WTC11 (cell line): Measurements from ENCODE around the gene RNF183. TPM values are rescaled to one million over a fixed set of nuclear protein-coding genes. Genes with fewer than 3 reads are reported as not detected.

Source experiments
- ATAC-seq: fragments of 200-7000 bp; cut with Tn5 transposase; 2 replicates; pipeline ENCODE4 v1.10.0; 2021; ENCODE audit warnings: mild to moderate bottlenecking, moderate library complexity
- CTCF ChIA-PET: fragments of 300-600 bp; sonication (Branson Sonifier 250); formaldehyde crosslinking; loops from one replicate; lab custom pipeline; 2021; ENCODE audit warnings: antibody characterized with exemption; lab: Charles Lee
- POLR2A ChIA-PET: fragments of 350-600 bp; sonication (Branson Sonifier 250); formaldehyde crosslinking; loops from one replicate; lab custom pipeline; 2021; ENCODE audit warnings: antibody characterized with exemption; lab: Charles Lee
- DNase-seq: peaks from one replicate; pipeline ENCODE4 v3.0.0; 2021; ENCODE audit warnings: low spot score
- H3K27ac Mint-ChIP-seq: 2 replicates; pipeline ENCODE4 v1.8.0; 2021; ENCODE audit warnings: mixed read lengths
- H3K27me3 Mint-ChIP-seq: 2 replicates; pipeline ENCODE4 v1.8.0; 2021; ENCODE audit warnings: low read depth, mild to moderate bottlenecking, moderate library complexity, mixed read lengths
- H3K36me3 Mint-ChIP-seq: 2 replicates; pipeline ENCODE4 v1.8.0; 2021; ENCODE audit warnings: mixed read lengths
- H3K4me1 Mint-ChIP-seq: 2 replicates; pipeline ENCODE4 v1.8.0; 2022; ENCODE audit warnings: mixed read lengths
- H3K4me3 Mint-ChIP-seq: 2 replicates; pipeline ENCODE4 v1.8.0; 2021; ENCODE audit warnings: mild to moderate bottlenecking, moderate library complexity, mixed read lengths
- H3K9me3 Mint-ChIP-seq: 2 replicates; pipeline ENCODE4 v1.8.0; 2021; ENCODE audit warnings: mixed read lengths
- ATF1 ChIP-seq: sonication (generic); formaldehyde crosslinking; IDR thresholded peaks from 2 replicates; pipeline ENCODE4 v1.8.1; 2023; ENCODE audit warnings: mild to moderate bottlenecking, moderate library complexity, missing genetic modification reagents
- ATF2 ChIP-seq: sonication (generic); formaldehyde crosslinking; IDR thresholded peaks from 2 replicates; pipeline ENCODE4 v1.8.1; 2022; ENCODE audit warnings: low read depth, missing genetic modification reagents, borderline replicate concordance
- CTCF ChIP-seq: fragments of 200-600 bp; IDR thresholded peaks from 2 replicates; pipeline ENCODE4 v1.8.0; 2022; ENCODE audit warnings: antibody characterized with exemption
- ETV6 ChIP-seq: sonication (generic); formaldehyde crosslinking; IDR thresholded peaks from 2 replicates; pipeline ENCODE4 v1.8.1; 2022; ENCODE audit warnings: mild to moderate bottlenecking, missing genetic modification reagents
- GTF2I ChIP-seq: fragments of 250-450 bp; sonication (Bioruptor Pico); conservative IDR thresholded peaks from 2 replicates; pipeline ENCODE4 v1.4.0; 2021; ENCODE audit warnings: mild to moderate bottlenecking
- KAT7 ChIP-seq: sonication (generic); formaldehyde crosslinking; IDR thresholded peaks from 2 replicates; pipeline ENCODE4 v1.8.1; 2023; ENCODE audit warnings: missing genetic modification reagents, mild to moderate bottlenecking, borderline replicate concordance
- USF2 ChIP-seq: sonication (generic); formaldehyde crosslinking; IDR thresholded peaks from 2 replicates; pipeline ENCODE4 v1.8.1; 2023; ENCODE audit warnings: mild to moderate bottlenecking, missing genetic modification reagents, moderate library complexity
- ZNF219 ChIP-seq: sonication (generic); formaldehyde crosslinking; IDR thresholded peaks from 2 replicates; pipeline ENCODE4 v1.8.0; 2023; ENCODE audit warnings: missing genetic modification reagents, mild to moderate bottlenecking, borderline replicate concordance
- ZNF423 ChIP-seq: fragments of 250-450 bp; sonication (Bioruptor Pico); IDR thresholded peaks from 2 replicates; pipeline ENCODE4 v2.1.2; 2022; ENCODE audit warnings: mild to moderate bottlenecking, moderate library complexity
- total RNA-seq: library from RNA; stranded (reverse); gene quantifications from 3 replicates; pipeline ENCODE4 v1.2.3, GENCODE V29; 2021
- TF ChIP-seq, protein P1 (sequence below): sonication (generic); formaldehyde crosslinking; conservative IDR thresholded peaks from 2 replicates; pipeline ENCODE4 v1.8.1; 2022; ENCODE audit warnings: mild to moderate bottlenecking, missing genetic modification reagents
- TF ChIP-seq, protein P2 (sequence below): sonication (generic); formaldehyde crosslinking; IDR thresholded peaks from 2 replicates; pipeline ENCODE4 v1.8.0; 2022; ENCODE audit warnings: missing genetic modification reagents
- TF ChIP-seq, protein P3 (sequence below): fragments of 250-450 bp; sonication (Bioruptor Pico); IDR thresholded peaks from 2 replicates; pipeline ENCODE4 v1.9.0; 2021; ENCODE audit warnings: mild to moderate bottlenecking
- TF ChIP-seq, protein P4 (sequence below): fragments of 250-450 bp; sonication (Bioruptor Pico); IDR thresholded peaks from 2 replicates; pipeline ENCODE4 v1.9.0; 2021; ENCODE audit warnings: mild to moderate bottlenecking, borderline replicate concordance

RNF183 gene
- total RNA-seq, 1 experiment from 2014 or later = 0.17 TPM

GRCh38 chr9:113350937-113351336 lies 47.8 kb upstream of the RNF183 start:
- Mint-ChIP-seq H3K4me1 (peaks cover 19% of the 10 kb centered on the region), H3K27ac (no peak overlapping the region; the same call in 1 of the 2 replicates), H3K27me3 (peaks cover 34% of the 10 kb centered on the region), H3K9me3 (no peaks in the 10 kb centered on the region), H3K36me3 (no peaks in the 10 kb centered on the region), H3K4me3 (peak overlapping the region; percentile 83)
- POLR2A ChIA-PET = interaction anchor here (1.2 kb wide), 1 partner anchor 11 kb away, joined by 5 read pairs; the partner anchor contains the start of gene WDR31
- DNase-seq = no peak
- TF ChIP-seq, protein P1, sequence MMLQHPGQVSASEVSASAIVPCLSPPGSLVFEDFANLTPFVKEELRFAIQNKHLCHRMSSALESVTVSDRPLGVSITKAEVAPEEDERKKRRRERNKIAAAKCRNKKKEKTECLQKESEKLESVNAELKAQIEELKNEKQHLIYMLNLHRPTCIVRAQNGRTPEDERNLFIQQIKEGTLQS (CRISPR knock-in tag) = no peak
- no peak for TF ChIP-seq KAT7 (CRISPR knock-in tag)
- TF ChIP-seq, protein P2, sequence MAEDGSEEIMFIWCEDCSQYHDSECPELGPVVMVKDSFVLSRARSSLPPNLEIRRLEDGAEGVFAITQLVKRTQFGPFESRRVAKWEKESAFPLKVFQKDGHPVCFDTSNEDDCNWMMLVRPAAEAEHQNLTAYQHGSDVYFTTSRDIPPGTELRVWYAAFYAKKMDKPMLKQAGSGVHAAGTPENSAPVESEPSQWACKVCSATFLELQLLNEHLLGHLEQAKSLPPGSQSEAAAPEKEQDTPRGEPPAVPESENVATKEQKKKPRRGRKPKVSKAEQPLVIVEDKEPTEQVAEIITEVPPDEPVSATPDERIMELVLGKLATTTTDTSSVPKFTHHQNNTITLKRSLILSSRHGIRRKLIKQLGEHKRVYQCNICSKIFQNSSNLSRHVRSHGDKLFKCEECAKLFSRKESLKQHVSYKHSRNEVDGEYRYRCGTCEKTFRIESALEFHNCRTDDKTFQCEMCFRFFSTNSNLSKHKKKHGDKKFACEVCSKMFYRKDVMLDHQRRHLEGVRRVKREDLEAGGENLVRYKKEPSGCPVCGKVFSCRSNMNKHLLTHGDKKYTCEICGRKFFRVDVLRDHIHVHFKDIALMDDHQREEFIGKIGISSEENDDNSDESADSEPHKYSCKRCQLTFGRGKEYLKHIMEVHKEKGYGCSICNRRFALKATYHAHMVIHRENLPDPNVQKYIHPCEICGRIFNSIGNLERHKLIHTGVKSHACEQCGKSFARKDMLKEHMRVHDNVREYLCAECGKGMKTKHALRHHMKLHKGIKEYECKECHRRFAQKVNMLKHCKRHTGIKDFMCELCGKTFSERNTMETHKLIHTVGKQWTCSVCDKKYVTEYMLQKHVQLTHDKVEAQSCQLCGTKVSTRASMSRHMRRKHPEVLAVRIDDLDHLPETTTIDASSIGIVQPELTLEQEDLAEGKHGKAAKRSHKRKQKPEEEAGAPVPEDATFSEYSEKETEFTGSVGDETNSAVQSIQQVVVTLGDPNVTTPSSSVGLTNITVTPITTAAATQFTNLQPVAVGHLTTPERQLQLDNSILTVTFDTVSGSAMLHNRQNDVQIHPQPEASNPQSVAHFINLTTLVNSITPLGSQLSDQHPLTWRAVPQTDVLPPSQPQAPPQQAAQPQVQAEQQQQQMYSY (CRISPR knock-in tag) = no peak
- TF ChIP-seq ATF2 (CRISPR knock-in tag) = no peak
- TF ChIP-seq ATF1 (CRISPR knock-in tag) = no peak
- CTCF ChIA-PET = interaction anchor here (0.9 to 3.0 kb wide), 4 partner anchors 11 to 120 kb away, joined by 3 to 16 read pairs (median 4); partner anchors contain the start of gene WDR31
- ATAC-seq = no peak

- Mint-ChIP-seq H3K9me3 (no peaks in the 10 kb centered on the region), H3K4me3 (peak overlapping the region; percentile 83), H3K27me3 (peaks cover 36% of the 10 kb centered on the region), H3K4me1 (peaks cover 19% of the 10 kb centered on the region), H3K36me3 (no peaks in the 10 kb centered on the region), H3K27ac (no peak overlapping the region)
- no peak for DNase-seq
- no peak for ATAC-seq
- TF ChIP-seq ZNF219 (CRISPR knock-in tag) (no peak), USF2 (CRISPR knock-in tag) (no peak), GTF2I (CRISPR knock-in tag) (no peak), ETV6 (CRISPR knock-in tag) (no peak)
- TF ChIP-seq, protein P3, sequence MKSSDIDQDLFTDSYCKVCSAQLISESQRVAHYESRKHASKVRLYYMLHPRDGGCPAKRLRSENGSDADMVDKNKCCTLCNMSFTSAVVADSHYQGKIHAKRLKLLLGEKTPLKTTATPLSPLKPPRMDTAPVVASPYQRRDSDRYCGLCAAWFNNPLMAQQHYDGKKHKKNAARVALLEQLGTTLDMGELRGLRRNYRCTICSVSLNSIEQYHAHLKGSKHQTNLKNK (CRISPR knock-in tag) = no peak
- ChIA-PET CTCF (interaction anchor here (0.9 to 3.0 kb wide), 10 partner anchors 10 to 305 kb away, joined by 3 to 16 read pairs (median 4); partner anchors contain the start of genes ALAD, C9orf43, CDC26 and POLE3), POLR2A (interaction anchor here (0.6 to 1.5 kb wide), 4 partner anchors 10 to 61 kb away, joined by 3 to 15 read pairs (median 4); partner anchors contain the start of genes HDHD3 and WDR31)
These were observed 47.0 kb upstream of the RNF183 start for GRCh38 chr9:113350107-113350661.

- Mint-ChIP-seq H3K27ac (no peak within 1 kb of the TSS), H3K36me3 (no peaks in the 10 kb centered on the region), H3K9me3 (no peaks in the 10 kb centered on the region), H3K4me1 (peaks cover 19% of the 10 kb centered on the region), H3K27me3 (peaks cover 39% of the 10 kb centered on the region), H3K4me3 (peak within 1 kb of the TSS; percentile 83)
- ATAC-seq (peak; percentile 88), DNase-seq (peak; percentile 35)
- ChIA-PET CTCF (interaction anchor here (0.8 to 3.0 kb wide), 10 partner anchors 9 to 306 kb away, joined by 3 to 16 read pairs (median 4); partner anchors contain the start of genes ALAD, C9orf43, CDC26 and POLE3), POLR2A (interaction anchor here (0.6 to 1.5 kb wide), 3 partner anchors 10 to 62 kb away, joined by 3 to 15 read pairs (median 3); partner anchors contain the start of genes HDHD3 and WDR31)
- TF ChIP-seq GTF2I (CRISPR knock-in tag) = peak; percentile 92
- TF ChIP-seq ZNF423 (CRISPR knock-in tag) = no peak
- no peak for TF ChIP-seq CTCF
- TF ChIP-seq, protein P4, sequence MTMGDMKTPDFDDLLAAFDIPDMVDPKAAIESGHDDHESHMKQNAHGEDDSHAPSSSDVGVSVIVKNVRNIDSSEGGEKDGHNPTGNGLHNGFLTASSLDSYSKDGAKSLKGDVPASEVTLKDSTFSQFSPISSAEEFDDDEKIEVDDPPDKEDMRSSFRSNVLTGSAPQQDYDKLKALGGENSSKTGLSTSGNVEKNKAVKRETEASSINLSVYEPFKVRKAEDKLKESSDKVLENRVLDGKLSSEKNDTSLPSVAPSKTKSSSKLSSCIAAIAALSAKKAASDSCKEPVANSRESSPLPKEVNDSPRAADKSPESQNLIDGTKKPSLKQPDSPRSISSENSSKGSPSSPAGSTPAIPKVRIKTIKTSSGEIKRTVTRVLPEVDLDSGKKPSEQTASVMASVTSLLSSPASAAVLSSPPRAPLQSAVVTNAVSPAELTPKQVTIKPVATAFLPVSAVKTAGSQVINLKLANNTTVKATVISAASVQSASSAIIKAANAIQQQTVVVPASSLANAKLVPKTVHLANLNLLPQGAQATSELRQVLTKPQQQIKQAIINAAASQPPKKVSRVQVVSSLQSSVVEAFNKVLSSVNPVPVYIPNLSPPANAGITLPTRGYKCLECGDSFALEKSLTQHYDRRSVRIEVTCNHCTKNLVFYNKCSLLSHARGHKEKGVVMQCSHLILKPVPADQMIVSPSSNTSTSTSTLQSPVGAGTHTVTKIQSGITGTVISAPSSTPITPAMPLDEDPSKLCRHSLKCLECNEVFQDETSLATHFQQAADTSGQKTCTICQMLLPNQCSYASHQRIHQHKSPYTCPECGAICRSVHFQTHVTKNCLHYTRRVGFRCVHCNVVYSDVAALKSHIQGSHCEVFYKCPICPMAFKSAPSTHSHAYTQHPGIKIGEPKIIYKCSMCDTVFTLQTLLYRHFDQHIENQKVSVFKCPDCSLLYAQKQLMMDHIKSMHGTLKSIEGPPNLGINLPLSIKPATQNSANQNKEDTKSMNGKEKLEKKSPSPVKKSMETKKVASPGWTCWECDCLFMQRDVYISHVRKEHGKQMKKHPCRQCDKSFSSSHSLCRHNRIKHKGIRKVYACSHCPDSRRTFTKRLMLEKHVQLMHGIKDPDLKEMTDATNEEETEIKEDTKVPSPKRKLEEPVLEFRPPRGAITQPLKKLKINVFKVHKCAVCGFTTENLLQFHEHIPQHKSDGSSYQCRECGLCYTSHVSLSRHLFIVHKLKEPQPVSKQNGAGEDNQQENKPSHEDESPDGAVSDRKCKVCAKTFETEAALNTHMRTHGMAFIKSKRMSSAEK (CRISPR knock-in tag) = no peak
These were observed 46.4 kb upstream of the RNF183 start, which contains the start of gene BSPRY for GRCh38 chr9:113349445-113350094. TSS of gene BSPRY (plus strand) at chr9:113349541. CDS start at chr9:113349580, 39 bp downstream.
